ENCODE measurements around the gene A2ML1.
A peak's percentile ranks its signal among the peaks of the same experiment; 100 is the strongest.
"Not testable (repeated sequence)": the region's sequence is repeated elsewhere in the genome, so short reads cannot be mapped to it uniquely, and the experiment has no call there.

The A2ML1 gene

DNA sequence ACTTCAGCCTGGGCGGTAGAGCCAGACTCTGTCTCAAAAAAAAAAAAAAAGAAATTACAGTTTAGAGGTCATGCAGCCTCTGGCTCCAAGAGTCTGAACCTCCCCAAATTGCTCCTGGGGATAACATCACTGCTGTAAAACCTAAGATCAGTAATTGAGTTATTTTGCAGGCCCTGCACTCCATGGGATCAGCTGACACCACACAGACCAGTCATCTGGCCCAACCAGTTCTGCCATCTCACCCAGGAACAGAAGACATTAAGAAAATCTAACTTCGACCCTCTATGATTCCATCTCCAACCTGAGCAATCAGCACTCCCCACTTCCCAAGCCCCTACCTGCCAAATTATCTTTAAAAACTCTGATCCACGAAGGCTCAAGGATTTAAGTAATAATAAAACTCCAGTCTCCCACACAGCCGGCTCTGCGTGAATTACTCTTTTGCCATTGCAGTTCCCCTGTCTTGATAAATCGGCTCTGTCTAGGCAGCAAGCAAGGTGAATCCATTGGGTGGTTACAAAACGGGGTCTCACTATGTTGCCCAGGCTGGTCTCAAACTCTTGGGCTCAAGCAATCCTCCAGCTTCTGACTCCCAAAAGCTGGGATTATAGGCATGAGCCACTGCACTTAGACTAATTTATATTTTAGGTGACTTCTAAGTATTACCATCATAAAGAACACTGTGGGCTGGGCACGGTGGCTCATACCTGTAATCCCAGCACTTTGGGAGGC, 1.6 kb upstream of the A2ML1 start:
- not testable (repeated sequence) for H2BK12ac ChIP-seq (ENCODE audit: low read length in 2 of 2); H3K4me2 ChIP-seq (ENCODE audit: low read length, poor library complexity, severe bottlenecking); H3K27ac ChIP-seq (ENCODE audit: low read length, poor library complexity, severe bottlenecking); H3K23ac ChIP-seq (ENCODE audit: low read length in 2 of 2); H2BK5ac ChIP-seq (ENCODE audit: low read depth, low read length, poor library complexity, severe bottlenecking); H3K36me3 ChIP-seq (ENCODE audit: control insufficient read depth in 1 of 2, insufficient read depth in 2 of 2, low read depth in 1 of 2, low read length in 2 of 2); H3K4me3 ChIP-seq (ENCODE audit: insufficient read depth in 1 of 2, low read depth in 1 of 2, low read length in 2 of 2); H3K4ac ChIP-seq (ENCODE audit: low read depth in 1 of 2, low read length in 2 of 2); H4K91ac ChIP-seq (ENCODE audit: low read length); H3K9ac ChIP-seq (ENCODE audit: low read length); H4K8ac ChIP-seq (ENCODE audit: low read length); H3K18ac ChIP-seq (ENCODE audit: low read depth in 1 of 2, low read length in 2 of 2); H3K27me3 ChIP-seq (ENCODE audit: control insufficient read depth in 1 of 2, insufficient read depth in 1 of 2, low read length in 2 of 2); H2BK120ac ChIP-seq (ENCODE audit: low read depth, low read length); H2BK15ac ChIP-seq (ENCODE audit: low read depth, poor library complexity, severe bottlenecking); H3K14ac ChIP-seq (ENCODE audit: low read length in 2 of 2); H2AFZ ChIP-seq (ENCODE audit: low read depth, low read length); H2AK5ac ChIP-seq (ENCODE audit: low read length, severe bottlenecking); H3K9me3 ChIP-seq (ENCODE audit: control insufficient read depth, low read length); DNase-seq; H3K4me1 ChIP-seq (ENCODE audit: control insufficient read depth, insufficient read depth, low read depth, low read length); H3K79me1 ChIP-seq (replicated peaks; ENCODE audit: low read length, poor library complexity, severe bottlenecking)
- 95% methylated on average over 8 of the region's 8 CpGs for WGBS

- Histone ChIP-seq H2BK5ac (ENCODE audit: low read depth, low read length, poor library complexity, severe bottlenecking) (no peak overlapping the region), H3K4me2 (ENCODE audit: low read length, poor library complexity, severe bottlenecking) (no peak overlapping the region), H4K91ac (ENCODE audit: low read length) (no peak overlapping the region), H3K4me1 (ENCODE audit: control insufficient read depth, insufficient read depth, low read depth, low read length) (no peaks in the 10 kb centered on the region), H2BK12ac (ENCODE audit: low read length in 2 of 2) (no peak overlapping the region), H3K27me3 (ENCODE audit: control insufficient read depth in 1 of 2, insufficient read depth in 1 of 2, low read length in 2 of 2) (no peaks in the 10 kb centered on the region), H3K4ac (ENCODE audit: low read depth in 1 of 2, low read length in 2 of 2) (no peak overlapping the region), H2AK5ac (ENCODE audit: low read length, severe bottlenecking) (no peak overlapping the region), H2AFZ (ENCODE audit: low read depth, low read length) (no peak overlapping the region), H4K8ac (ENCODE audit: low read length) (no peak overlapping the region), H3K4me3 (ENCODE audit: insufficient read depth in 1 of 2, low read depth in 1 of 2, low read length in 2 of 2) (no peak overlapping the region), H2BK120ac (ENCODE audit: low read depth, low read length) (no peak overlapping the region), H3K9me3 (ENCODE audit: control insufficient read depth, low read length) (peaks cover 2% of the 10 kb centered on the region), H3K9ac (ENCODE audit: low read length) (no peak overlapping the region), H3K18ac (ENCODE audit: low read depth in 1 of 2, low read length in 2 of 2) (no peak overlapping the region), H3K36me3 (ENCODE audit: control insufficient read depth in 1 of 2, insufficient read depth in 2 of 2, low read depth in 1 of 2, low read length in 2 of 2) (no peaks in the 10 kb centered on the region), H3K79me1 (replicated peaks; ENCODE audit: low read length, poor library complexity, severe bottlenecking) (no peaks in the 10 kb centered on the region), H2BK15ac (ENCODE audit: low read depth, poor library complexity, severe bottlenecking) (no peak overlapping the region), H3K23ac (ENCODE audit: low read length in 2 of 2) (no peak overlapping the region), H3K14ac (ENCODE audit: low read length in 2 of 2) (no peak overlapping the region), H3K27ac (ENCODE audit: low read length, poor library complexity, severe bottlenecking) (no peak overlapping the region)
- WGBS, result 78% methylated on average over 2 of the region's 3 CpGs
- no peak for DNase-seq
Observed at GRCh38 chr12:8821591-8821990, 830 bp upstream of the A2ML1 start.

GRCh38 chr12:8823565-8824300, 1.3 kb downstream of the A2ML1 start:
- H2BK5ac ChIP-seq (ENCODE audit: low read depth, low read length, poor library complexity, severe bottlenecking), result no peak overlapping the region
- DNase-seq, result peak; percentile 34
- peaks cover 2% of the 10 kb centered on the region for H3K9me3 ChIP-seq (ENCODE audit: control insufficient read depth, low read length)
- H2BK15ac ChIP-seq (ENCODE audit: low read depth, poor library complexity, severe bottlenecking), result no peak overlapping the region
- no peak overlapping the region for H4K8ac ChIP-seq (ENCODE audit: low read length)
- H3K14ac ChIP-seq (ENCODE audit: low read length in 2 of 2), result no peak overlapping the region
- no peak overlapping the region for H3K27ac ChIP-seq (ENCODE audit: low read length, poor library complexity, severe bottlenecking)
- H3K18ac ChIP-seq (ENCODE audit: low read depth in 1 of 2, low read length in 2 of 2), result no peak overlapping the region
- no peak overlapping the region for H3K4me2 ChIP-seq (ENCODE audit: low read length, poor library complexity, severe bottlenecking)
- H3K4me3 ChIP-seq (ENCODE audit: insufficient read depth in 1 of 2, low read depth in 1 of 2, low read length in 2 of 2), result no peak overlapping the region
- H3K23ac ChIP-seq (ENCODE audit: low read length in 2 of 2), result no peak overlapping the region
- H4K91ac ChIP-seq (ENCODE audit: low read length), result no peak overlapping the region
- no peak overlapping the region for H3K4ac ChIP-seq (ENCODE audit: low read depth in 1 of 2, low read length in 2 of 2)
- 42% methylated on average over 6 of the region's 8 CpGs for WGBS
- H3K9ac ChIP-seq (ENCODE audit: low read length), result no peak overlapping the region
- no peak overlapping the region for H2AFZ ChIP-seq (ENCODE audit: low read depth, low read length)
- no peaks in the 10 kb centered on the region for H3K36me3 ChIP-seq (ENCODE audit: control insufficient read depth in 1 of 2, insufficient read depth in 2 of 2, low read depth in 1 of 2, low read length in 2 of 2)
- H3K79me1 ChIP-seq (replicated peaks; ENCODE audit: low read length, poor library complexity, severe bottlenecking), result no peaks in the 10 kb centered on the region
- no peaks in the 10 kb centered on the region for H3K27me3 ChIP-seq (ENCODE audit: control insufficient read depth in 1 of 2, insufficient read depth in 1 of 2, low read length in 2 of 2)
- H2BK12ac ChIP-seq (ENCODE audit: low read length in 2 of 2), result no peak overlapping the region
- no peak overlapping the region for H2AK5ac ChIP-seq (ENCODE audit: low read length, severe bottlenecking)
- H2BK120ac ChIP-seq (ENCODE audit: low read depth, low read length), result no peak overlapping the region
- H3K4me1 ChIP-seq (ENCODE audit: control insufficient read depth, insufficient read depth, low read depth, low read length), result no peaks in the 10 kb centered on the region

DNA sequence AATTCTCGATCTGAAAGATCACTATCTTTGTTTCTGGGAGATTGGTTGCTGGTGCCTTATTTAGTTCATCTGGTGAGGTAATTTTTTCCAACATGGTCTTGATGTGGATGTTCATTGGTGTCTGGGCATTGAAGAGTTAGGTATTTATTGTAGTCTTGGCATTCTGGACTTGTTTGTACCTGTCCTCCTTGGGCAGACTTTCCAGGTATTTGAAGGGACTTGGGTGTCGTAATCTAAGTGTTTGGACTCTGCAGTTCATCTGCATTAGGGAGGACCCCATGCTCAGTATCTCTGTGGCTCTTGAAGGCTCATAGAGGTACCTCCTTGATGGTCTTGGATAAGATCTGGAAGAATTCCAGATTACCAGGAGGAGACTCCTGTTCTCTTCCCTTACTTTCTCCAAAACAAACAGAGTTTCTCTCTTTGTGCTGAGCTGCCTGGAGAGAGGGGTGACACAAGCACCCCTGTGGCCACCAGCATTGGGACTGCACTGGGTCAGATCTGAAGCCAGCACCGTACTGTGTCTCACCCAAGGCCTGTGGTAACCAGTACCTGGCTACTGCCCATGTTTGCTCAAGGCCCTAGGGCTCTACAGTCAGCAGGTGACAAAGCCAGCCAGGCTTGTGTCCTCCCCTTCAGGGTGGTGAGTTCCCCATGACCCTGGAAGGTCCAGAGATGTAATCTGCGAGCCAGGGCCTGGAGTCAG, 5.3 kb downstream of the A2ML1 start:
- no peak overlapping the region for H2BK5ac ChIP-seq (ENCODE audit: low read depth, low read length, poor library complexity, severe bottlenecking)
- no peak overlapping the region for H3K9ac ChIP-seq (ENCODE audit: low read length)
- H2BK120ac ChIP-seq (ENCODE audit: low read depth, low read length), result no peak overlapping the region
- peaks cover 2% of the 10 kb centered on the region for H3K9me3 ChIP-seq (ENCODE audit: control insufficient read depth, low read length)
- H2BK15ac ChIP-seq (ENCODE audit: low read depth, poor library complexity, severe bottlenecking), result no peak overlapping the region
- H3K4ac ChIP-seq (ENCODE audit: low read depth in 1 of 2, low read length in 2 of 2), result no peak overlapping the region
- H2AK5ac ChIP-seq (ENCODE audit: low read length, severe bottlenecking), result no peak overlapping the region
- no peak overlapping the region for H3K4me3 ChIP-seq (ENCODE audit: insufficient read depth in 1 of 2, low read depth in 1 of 2, low read length in 2 of 2)
- WGBS, result 82% methylated on average over 4 of the region's 4 CpGs
- H2AFZ ChIP-seq (ENCODE audit: low read depth, low read length), result no peak overlapping the region
- no peak overlapping the region for H3K4me2 ChIP-seq (ENCODE audit: low read length, poor library complexity, severe bottlenecking)
- H3K23ac ChIP-seq (ENCODE audit: low read length in 2 of 2), result no peak overlapping the region
- no peaks in the 10 kb centered on the region for H3K79me1 ChIP-seq (replicated peaks; ENCODE audit: low read length, poor library complexity, severe bottlenecking)
- H4K91ac ChIP-seq (ENCODE audit: low read length), result no peak overlapping the region
- DNase-seq, result no peak
- H3K14ac ChIP-seq (ENCODE audit: low read length in 2 of 2), result no peak overlapping the region
- H3K36me3 ChIP-seq (ENCODE audit: control insufficient read depth in 1 of 2, insufficient read depth in 2 of 2, low read depth in 1 of 2, low read length in 2 of 2), result no peaks in the 10 kb centered on the region
- H3K18ac ChIP-seq (ENCODE audit: low read depth in 1 of 2, low read length in 2 of 2), result no peak overlapping the region
- H4K8ac ChIP-seq (ENCODE audit: low read length), result no peak overlapping the region
- H3K4me1 ChIP-seq (ENCODE audit: control insufficient read depth, insufficient read depth, low read depth, low read length), result no peaks in the 10 kb centered on the region
- no peaks in the 10 kb centered on the region for H3K27me3 ChIP-seq (ENCODE audit: control insufficient read depth in 1 of 2, insufficient read depth in 1 of 2, low read length in 2 of 2)
- H2BK12ac ChIP-seq (ENCODE audit: low read length in 2 of 2), result no peak overlapping the region
- no peak overlapping the region for H3K27ac ChIP-seq (ENCODE audit: low read length, poor library complexity, severe bottlenecking)
